ENCODE measurements around the gene MBNL3.
A peak's percentile ranks its signal among the peaks of the same experiment; 100 is the strongest.

MBNL3 gene

GRCh38 chrX:132489578-132490419 is 961 bp upstream of the MBNL3 start:
- H3K9ac ChIP-seq (ENCODE audit: insufficient read length, low read depth), result peak overlapping the region; percentile 21

GRCh38 chrX:132488180-132488705 is 595 bp downstream of the MBNL3 start:
- Histone ChIP-seq H3K9ac (ENCODE audit: insufficient read length, low read depth) (no peak overlapping the region), H3K4me3 (ENCODE audit: insufficient read length, low read depth) (peak overlapping the region; percentile 37), H3K27me3 (ENCODE audit: insufficient read depth, insufficient read length) (peaks cover 26% of the 10 kb centered on the region), H3K36me3 (ENCODE audit: insufficient read depth, insufficient read length, low read length) (no peaks in the 10 kb centered on the region), H3K4me1 (ENCODE audit: insufficient read depth, insufficient read length) (no peaks in the 10 kb centered on the region), H3K9me3 (ENCODE audit: insufficient read depth, low read length) (no peaks in the 10 kb centered on the region)
- no peak for TF ChIP-seq SUZ12 (IDR thresholded peaks at IDR 0.05; ENCODE audit: extremely low read depth, insufficient read depth, insufficient read length)
- DNase-seq (ENCODE audit: low read depth, low spot score), result no peak

More at GRCh38 chrX:132489578-132490419, 961 bp upstream of the MBNL3 start:
- no peak for TF ChIP-seq ZNF274 (IDR thresholded peaks at IDR 0.05; ENCODE audit: low read depth, low read length)
- TF ChIP-seq SUZ12 (IDR thresholded peaks at IDR 0.05; ENCODE audit: extremely low read depth, insufficient read depth, insufficient read length), result no peak
- TF ChIP-seq YY1 (IDR thresholded peaks at IDR 0.05; ENCODE audit: insufficient read depth, insufficient read length), result no peak
- Histone ChIP-seq H3K4me1 (ENCODE audit: insufficient read depth, insufficient read length) (no peaks in the 10 kb centered on the region), H3K9me3 (ENCODE audit: insufficient read depth, low read length) (no peaks in the 10 kb centered on the region), H3K27me3 (ENCODE audit: insufficient read depth, insufficient read length) (peaks cover 26% of the 10 kb centered on the region), H3K36me3 (ENCODE audit: insufficient read depth, insufficient read length, low read length) (no peaks in the 10 kb centered on the region), H3K4me3 (ENCODE audit: insufficient read length, low read depth) (peak overlapping the region; percentile 37)
- DNase-seq (ENCODE audit: low read depth, low spot score), result no peak

- no peak for DNase-seq (ENCODE audit: low read depth, low spot score)
- Histone ChIP-seq H3K9ac (ENCODE audit: insufficient read length, low read depth) (no peak overlapping the region), H3K4me1 (ENCODE audit: insufficient read depth, insufficient read length) (no peaks in the 10 kb centered on the region), H3K4me3 (ENCODE audit: insufficient read length, low read depth) (no peak overlapping the region), H3K36me3 (ENCODE audit: insufficient read depth, insufficient read length, low read length) (no peaks in the 10 kb centered on the region), H3K9me3 (ENCODE audit: insufficient read depth, low read length) (no peaks in the 10 kb centered on the region), H3K27me3 (ENCODE audit: insufficient read depth, insufficient read length) (peaks cover 26% of the 10 kb centered on the region)
- TF ChIP-seq SUZ12 (IDR thresholded peaks at IDR 0.05; ENCODE audit: extremely low read depth, insufficient read depth, insufficient read length), result no peak
- no peak for TF ChIP-seq ZNF274 (IDR thresholded peaks at IDR 0.05; ENCODE audit: low read depth, low read length)
- no peak for TF ChIP-seq YY1 (IDR thresholded peaks at IDR 0.05; ENCODE audit: insufficient read depth, insufficient read length)
These were observed 2.1 kb downstream of the MBNL3 start for GRCh38 chrX:132486599-132487178.

GRCh38 chrX:132483951-132484350 is 4.9 kb downstream of the MBNL3 start:
- Histone ChIP-seq H3K9ac (ENCODE audit: insufficient read length, low read depth) (no peak overlapping the region), H3K4me3 (ENCODE audit: insufficient read length, low read depth) (no peak overlapping the region), H3K4me1 (ENCODE audit: insufficient read depth, insufficient read length) (no peaks in the 10 kb centered on the region), H3K9me3 (ENCODE audit: insufficient read depth, low read length) (no peaks in the 10 kb centered on the region), H3K27me3 (ENCODE audit: insufficient read depth, insufficient read length) (peaks cover 9% of the 10 kb centered on the region), H3K36me3 (ENCODE audit: insufficient read depth, insufficient read length, low read length) (no peaks in the 10 kb centered on the region)
- no peak for DNase-seq (ENCODE audit: low read depth, low spot score)
- no peak for TF ChIP-seq ZNF274 (IDR thresholded peaks at IDR 0.05; ENCODE audit: low read depth, low read length)
- TF ChIP-seq SUZ12 (IDR thresholded peaks at IDR 0.05; ENCODE audit: extremely low read depth, insufficient read depth, insufficient read length), result no peak
- TF ChIP-seq YY1 (IDR thresholded peaks at IDR 0.05; ENCODE audit: insufficient read depth, insufficient read length), result no peak

GRCh38 chrX:132483488-132483887 is 5.3 kb downstream of the MBNL3 start:
- TF ChIP-seq YY1 (IDR thresholded peaks at IDR 0.05; ENCODE audit: insufficient read depth, insufficient read length) (no peak), SUZ12 (IDR thresholded peaks at IDR 0.05; ENCODE audit: extremely low read depth, insufficient read depth, insufficient read length) (no peak), ZNF274 (IDR thresholded peaks at IDR 0.05; ENCODE audit: low read depth, low read length) (no peak)
- DNase-seq (ENCODE audit: low read depth, low spot score), result no peak
- Histone ChIP-seq H3K4me1 (ENCODE audit: insufficient read depth, insufficient read length) (no peaks in the 10 kb centered on the region), H3K4me3 (ENCODE audit: insufficient read length, low read depth) (no peak overlapping the region), H3K9ac (ENCODE audit: insufficient read length, low read depth) (no peak overlapping the region), H3K27me3 (ENCODE audit: insufficient read depth, insufficient read length) (peaks cover 9% of the 10 kb centered on the region), H3K36me3 (ENCODE audit: insufficient read depth, insufficient read length, low read length) (no peaks in the 10 kb centered on the region), H3K9me3 (ENCODE audit: insufficient read depth, low read length) (no peaks in the 10 kb centered on the region)

GRCh38 chrX:132482632-132483031 is 6.2 kb downstream of the MBNL3 start:
- no peak for DNase-seq (ENCODE audit: low read depth, low spot score)
- Histone ChIP-seq H3K36me3 (ENCODE audit: insufficient read depth, insufficient read length, low read length) (no peaks in the 10 kb centered on the region), H3K9ac (ENCODE audit: insufficient read length, low read depth) (no peak overlapping the region), H3K9me3 (ENCODE audit: insufficient read depth, low read length) (no peaks in the 10 kb centered on the region), H3K4me3 (ENCODE audit: insufficient read length, low read depth) (no peak overlapping the region), H3K4me1 (ENCODE audit: insufficient read depth, insufficient read length) (no peaks in the 10 kb centered on the region), H3K27me3 (ENCODE audit: insufficient read depth, insufficient read length) (peaks cover 5% of the 10 kb centered on the region)
- TF ChIP-seq ZNF274 (IDR thresholded peaks at IDR 0.05; ENCODE audit: low read depth, low read length) (no peak), YY1 (IDR thresholded peaks at IDR 0.05; ENCODE audit: insufficient read depth, insufficient read length) (no peak), SUZ12 (IDR thresholded peaks at IDR 0.05; ENCODE audit: extremely low read depth, insufficient read depth, insufficient read length) (no peak)

- Histone ChIP-seq H3K36me3 (ENCODE audit: insufficient read depth, insufficient read length, low read length) (no peaks in the 10 kb centered on the region), H3K4me1 (ENCODE audit: insufficient read depth, insufficient read length) (no peaks in the 10 kb centered on the region), H3K9me3 (ENCODE audit: insufficient read depth, low read length) (no peaks in the 10 kb centered on the region), H3K27me3 (ENCODE audit: insufficient read depth, insufficient read length) (no peaks in the 10 kb centered on the region), H3K9ac (ENCODE audit: insufficient read length, low read depth) (no peak overlapping the region), H3K4me3 (ENCODE audit: insufficient read length, low read depth) (no peak overlapping the region)
- no peak for TF ChIP-seq ZNF274 (IDR thresholded peaks at IDR 0.05; ENCODE audit: low read depth, low read length)
- no peak for TF ChIP-seq SUZ12 (IDR thresholded peaks at IDR 0.05; ENCODE audit: extremely low read depth, insufficient read depth, insufficient read length)
- TF ChIP-seq YY1 (IDR thresholded peaks at IDR 0.05; ENCODE audit: insufficient read depth, insufficient read length), result no peak
- no peak for DNase-seq (ENCODE audit: low read depth, low spot score)
These were observed 7.4 kb downstream of the MBNL3 start for GRCh38 chrX:132481449-132481848.
